OCI-LY7 (cell line): ENCODE data around the gene MAGI1. TPM values are rescaled to one million over a fixed set of nuclear protein-coding genes. Genes with fewer than 3 reads are reported as not detected.

ENCODE experiments used
- BruUV-seq: library from RNA; stranded (reverse); fragments of 400-500 nt; replicated peaks from 2 replicates; lab custom pipeline; 2021; lab: Mats Ljungman, UMichigan
- CTCF ChIA-PET: fragments of 300-600 bp; sonication (Branson Sonifier 250); formaldehyde crosslinking; loops from one replicate; lab custom pipeline; 2022; ENCODE audit warnings: antibody characterized with exemption; ENCODE audit not compliant: unreplicated experiment; lab: Charles Lee
- POLR2A ChIA-PET: fragments of 300-600 bp; sonication (Branson Sonifier 250); formaldehyde crosslinking; loops from one replicate; lab custom pipeline; 2022; ENCODE audit warnings: antibody characterized with exemption; lab: Charles Lee
- DNase-seq: peaks from one replicate; pipeline ENCODE4 v3.0.0-alpha.2; 2015; ENCODE audit warnings: low spot score
- H2AFZ ChIP-seq: fragments of 200-600 bp; sonication (generic), shearing (Covaris generic); 2 replicates; pipeline ENCODE4 v1.6.1; 2014; ENCODE audit warnings: mild to moderate bottlenecking, antibody characterized with exemption, low read length, moderate library complexity
- H3K27ac ChIP-seq: fragments of 200-600 bp; sonication (generic); 2 replicates; pipeline ENCODE4 v1.5.1; 2014; ENCODE audit warnings: mixed run types, low read depth, mild to moderate bottlenecking, moderate library complexity, low read length, inconsistent platforms; ENCODE audit not compliant: poor library complexity, severe bottlenecking
- H3K36me3 ChIP-seq: fragments of 200-600 bp; sonication (generic); 2 replicates; pipeline ENCODE4 v1.6.1; 2014; ENCODE audit warnings: mild to moderate bottlenecking, antibody characterized with exemption, low read length, moderate library complexity, mixed read lengths; ENCODE audit not compliant: insufficient read depth
- H3K4me1 ChIP-seq: fragments of 200-600 bp; sonication (generic); 2 replicates; pipeline ENCODE4 v1.5.1; 2014; ENCODE audit warnings: mild to moderate bottlenecking, low read length; ENCODE audit not compliant: insufficient read depth, poor library complexity, severe bottlenecking
- H3K4me2 ChIP-seq: fragments of 200-600 bp; sonication (generic); 2 replicates; pipeline ENCODE4 v1.6.1; 2014; ENCODE audit warnings: mild to moderate bottlenecking, low read length
- H3K4me3 ChIP-seq: fragments of 200-600 bp; sonication (generic); 2 replicates; pipeline ENCODE4 v1.5.1; 2014; ENCODE audit warnings: mild to moderate bottlenecking, low read depth, low read length; ENCODE audit not compliant: poor library complexity, severe bottlenecking
- H3K79me2 ChIP-seq: fragments of 200-600 bp; sonication (generic); 2 replicates; pipeline ENCODE4 v1.6.1; 2016; ENCODE audit warnings: low read depth, mild to moderate bottlenecking, low read length, moderate library complexity, mixed read lengths; ENCODE audit not compliant: insufficient read depth
- H3K9me2 ChIP-seq: fragments of 200-600 bp; sonication (generic); 2 replicates; pipeline ENCODE4 v1.6.1; 2016; ENCODE audit warnings: mild to moderate bottlenecking, low read length, mixed read lengths; ENCODE audit not compliant: insufficient read depth
- H3K9me3 ChIP-seq: fragments of 200-600 bp; sonication (generic); 2 replicates; pipeline ENCODE4 v1.6.1; 2014; ENCODE audit warnings: mild to moderate bottlenecking, mixed run types, low read length, mixed read lengths
- H4K20me1 ChIP-seq: fragments of 200-600 bp; sonication (generic); 2 replicates; pipeline ENCODE4 v1.6.1; 2014; ENCODE audit warnings: mild to moderate bottlenecking, antibody characterized with exemption, low read length, moderate library complexity, mixed read lengths; ENCODE audit not compliant: insufficient read depth
- CTCF ChIP-seq: fragments of 200-600 bp; sonication (generic); conservative IDR thresholded peaks from 2 replicates; pipeline ENCODE4 v1.5.1; 2014; ENCODE audit warnings: mild to moderate bottlenecking, antibody characterized with exemption, low read length, moderate library complexity, mixed read lengths
- EZH2phosphoT487 ChIP-seq: fragments of 200-600 bp; sonication (generic); IDR thresholded peaks from 2 replicates; pipeline ENCODE4 v1.6.1; 2018; ENCODE audit warnings: low read depth, borderline replicate concordance, mild to moderate bottlenecking, mixed run types, antibody characterized with exemption, low read length, moderate library complexity, mixed read lengths
- intact Hi-C: fragments of 100-400 bp; cut with micrococcal nuclease; formaldehyde crosslinking; loops from one replicate; pipeline ENCODE4 v1.10.0; 2022; ENCODE audit not compliant: unreplicated experiment
- total RNA-seq, 2 experiments: library from RNA; depleted of rRNA in 1 of 2; stranded (reverse); fragments of >200 nt in 1 of 2; shearing (Covaris generic) in 1 of 2; gene quantifications; 2 replicates each; pipeline ENCODE4 v1.2.3, GENCODE V29; 2014 to 2022

The MAGI1 gene
- total RNA-seq, 2 experiments from 2014 or later, result 0.63 to 2.5 TPM

DNA sequence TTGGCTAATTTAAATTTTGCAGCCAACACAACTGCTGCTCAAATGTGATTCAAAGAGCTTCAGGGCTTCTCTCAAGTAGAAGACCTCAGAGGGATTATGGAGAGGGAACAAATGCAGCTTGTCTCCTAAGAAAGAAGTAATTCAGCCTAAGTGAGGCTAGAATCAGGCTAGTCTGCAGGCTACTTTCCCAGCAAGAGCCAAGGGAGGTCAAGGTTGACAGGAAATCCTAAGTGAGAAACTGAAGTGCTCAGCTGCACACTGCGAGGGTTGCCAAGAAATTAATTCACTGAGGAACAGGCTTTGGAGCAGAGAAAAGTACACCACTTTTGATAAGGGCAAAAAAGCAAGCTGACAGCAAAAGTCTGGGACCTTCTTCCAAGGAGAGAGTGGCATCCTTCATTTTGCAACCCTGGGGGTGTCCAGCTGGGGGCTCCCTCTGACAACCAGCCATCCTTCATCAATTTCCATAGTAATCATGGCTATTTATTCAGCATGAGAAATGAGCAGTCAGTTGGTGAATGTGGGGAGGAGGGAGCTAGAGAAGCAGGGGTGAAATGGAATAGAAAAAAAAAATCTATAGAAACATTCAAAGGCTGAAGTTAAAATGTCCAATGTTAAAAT, 704.6 kb downstream of the MAGI1 start:
- no peak overlapping the region for H3K4me3 ChIP-seq
- POLR2A ChIA-PET, result interaction anchor here (0.6 kb wide), 2 partner anchors 348 to 805 kb away, joined by 3 read pairs; no protein-coding TSS in a partner anchor
- CTCF ChIA-PET, result no interaction called here
- intact Hi-C loops, result no loop called here
- no peaks in the 10 kb centered on the region for H3K9me3 ChIP-seq
- no peak for DNase-seq
- no peak overlapping the region for H2AFZ ChIP-seq
- no peak overlapping the region for H3K27ac ChIP-seq
- H3K9me2 ChIP-seq, result no peaks in the 10 kb centered on the region
- no peaks in the 10 kb centered on the region for H3K36me3 ChIP-seq
- no peak overlapping the region for H3K4me2 ChIP-seq
- no peak for TF ChIP-seq EZH2phosphoT487
- TF ChIP-seq CTCF, result 0 out of 2 replicates have a peak, but pooled peaks have one; percentile 11
- H3K79me2 ChIP-seq, result no peaks in the 10 kb centered on the region
- no peaks in the 10 kb centered on the region for H4K20me1 ChIP-seq
- no TSS peak for BruUV-seq
- no peaks in the 10 kb centered on the region for H3K4me1 ChIP-seq

GRCh38 chr3:65331730-65332129, 707.0 kb downstream of the MAGI1 start:
- Histone ChIP-seq H3K9me2 (no peaks in the 10 kb centered on the region), H4K20me1 (no peaks in the 10 kb centered on the region), H3K36me3 (no peaks in the 10 kb centered on the region), H3K4me2 (no peak overlapping the region), H3K4me1 (no peaks in the 10 kb centered on the region), H3K79me2 (no peaks in the 10 kb centered on the region), H3K9me3 (no peaks in the 10 kb centered on the region), H3K27ac (no peak overlapping the region), H3K4me3 (no peak overlapping the region), H2AFZ (no peak overlapping the region)
- ChIA-PET POLR2A (interaction anchor here (0.6 kb wide), 2 partner anchors 12 to 983 kb away, joined by 3 to 4 read pairs; no protein-coding TSS in a partner anchor), CTCF (no interaction called here)
- no TSS peak for BruUV-seq
- TF ChIP-seq EZH2phosphoT487 (no peak), CTCF (no peak)
- DNase-seq, result no peak
- intact Hi-C loops, result no loop called here

DNA sequence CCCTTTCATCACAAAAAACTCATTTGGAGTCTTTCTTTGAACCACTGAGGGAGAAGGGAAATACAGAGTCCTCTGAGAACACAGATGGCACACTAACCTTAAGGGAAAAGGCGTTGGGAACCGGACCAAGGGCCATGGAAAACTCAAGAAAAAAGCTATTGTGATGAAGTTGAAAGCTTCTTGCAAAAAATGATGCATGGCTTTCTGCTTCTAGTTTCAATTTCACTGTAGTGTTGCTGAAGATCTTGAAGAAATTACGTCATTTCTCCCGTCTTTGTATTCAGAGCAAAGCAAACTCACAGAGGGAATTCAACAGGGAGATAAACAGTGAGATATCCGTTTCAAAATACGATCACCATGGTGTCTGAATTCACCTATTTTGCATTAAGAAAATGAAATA, 708.6 kb downstream of the MAGI1 start:
- no peaks in the 10 kb centered on the region for H3K79me2 ChIP-seq
- intact Hi-C loops, result no loop called here
- no peak overlapping the region for H3K4me3 ChIP-seq
- H4K20me1 ChIP-seq, result no peaks in the 10 kb centered on the region
- no peak overlapping the region for H2AFZ ChIP-seq
- CTCF ChIA-PET, result no interaction called here
- H3K36me3 ChIP-seq, result no peaks in the 10 kb centered on the region
- H3K27ac ChIP-seq, result no peak overlapping the region
- no peak overlapping the region for H3K4me2 ChIP-seq
- POLR2A ChIA-PET, result interaction anchor here (1.2 kb wide), 1 partner anchor 23 kb away, joined by 3 read pairs; no protein-coding TSS in a partner anchor
- no peak for DNase-seq
- TF ChIP-seq EZH2phosphoT487, result no peak
- H3K4me1 ChIP-seq, result no peaks in the 10 kb centered on the region
- no TSS peak for BruUV-seq
- H3K9me2 ChIP-seq, result no peaks in the 10 kb centered on the region
- H3K9me3 ChIP-seq, result no peaks in the 10 kb centered on the region
